Keratinocyte (primary cell): ENCODE measurements around the gene EMC10. TPM values are rescaled to one million over a fixed set of nuclear protein-coding genes. Genes with fewer than 3 reads are reported as not detected.

Experiments
- DNase-seq: peaks from one replicate; pipeline ENCODE4 v3.0.0-alpha.2; 2011; ENCODE audit warnings: low read depth, missing footprints, low spot score
- FAIRE-seq: peaks from 2 replicates; lab custom pipeline; 2011; peaks lifted over from hg19 to GRCh38; lab: Jason Lieb, UNC
- H2AFZ ChIP-seq: 2 replicates; pipeline ENCODE4 v1.6.0; 2012; ENCODE audit warnings: low read length, control low read depth, inconsistent platforms; ENCODE audit not compliant: control insufficient read depth
- H3K27ac ChIP-seq: 2 replicates; pipeline ENCODE4 v1.5.1; 2011; ENCODE audit warnings: low read length; ENCODE audit not compliant: control insufficient read depth, insufficient read depth
- H3K27me3 ChIP-seq: 3 replicates; pipeline ENCODE4 v1.6.0; 2011; ENCODE audit warnings: low read length; ENCODE audit not compliant: control insufficient read depth, insufficient read depth; ENCODE audit errors: extremely low read depth
- H3K36me3 ChIP-seq, 2 experiments: 2 replicates in 1 of 2; 3 replicates in 1 of 2; pipeline ENCODE4 v1.5.1; 2011; ENCODE audit warnings: low read length in 2 of 2, mild to moderate bottlenecking in 1 of 2; ENCODE audit not compliant: control insufficient read depth in 2 of 2, insufficient read depth in 2 of 2; ENCODE audit errors: extremely low read depth in 1 of 2
- H3K4me1 ChIP-seq: 3 replicates; pipeline ENCODE4 v1.5.1; 2011; ENCODE audit warnings: low read length; ENCODE audit not compliant: control insufficient read depth, insufficient read depth; ENCODE audit errors: extremely low read depth
- H3K4me2 ChIP-seq: 3 replicates; pipeline ENCODE4 v1.6.0; 2011; ENCODE audit warnings: low read depth, low read length; ENCODE audit not compliant: control insufficient read depth, insufficient read depth; ENCODE audit errors: extremely low read depth
- H3K4me3 ChIP-seq, 3 experiments: fragments of 200-600 bp in 1 of 3; sonication (generic) in 1 of 3; 2 replicates in 2 of 3; 3 replicates in 1 of 3; pipeline ENCODE4 v1.5.1; 2011 to 2016; ENCODE audit warnings: low read length in 3 of 3, mild to moderate bottlenecking in 3 of 3, control low read depth in 2 of 3, inconsistent platforms in 1 of 3, low read depth in 1 of 3, mixed read lengths in 1 of 3, mixed run types in 1 of 3, moderate library complexity in 1 of 3; ENCODE audit not compliant: control insufficient read depth in 2 of 3, insufficient read depth in 2 of 3; ENCODE audit errors: extremely low read depth in 1 of 3
- H3K79me2 ChIP-seq: 2 replicates; pipeline ENCODE4 v1.6.0; 2012; ENCODE audit warnings: low read length; ENCODE audit not compliant: control insufficient read depth, insufficient read depth
- H3K9ac ChIP-seq: 3 replicates; pipeline ENCODE4 v1.6.0; 2011; ENCODE audit warnings: low read length; ENCODE audit not compliant: control insufficient read depth, insufficient read depth; ENCODE audit errors: extremely low read depth
- H3K9me1 ChIP-seq: 3 replicates; pipeline ENCODE4 v1.6.0; 2011; ENCODE audit warnings: low read length; ENCODE audit not compliant: control insufficient read depth, insufficient read depth; ENCODE audit errors: extremely low read depth
- H3K9me3 ChIP-seq: 2 replicates; pipeline ENCODE4 v1.5.1; 2012; ENCODE audit warnings: low read depth, low read length; ENCODE audit not compliant: control insufficient read depth
- H4K20me1 ChIP-seq: 3 replicates; pipeline ENCODE4 v1.6.0; 2011; ENCODE audit warnings: low read length; ENCODE audit not compliant: control insufficient read depth, insufficient read depth; ENCODE audit errors: extremely low read depth
- CTCF ChIP-seq, 3 experiments: IDR thresholded peaks in 1 of 3; conservative IDR thresholded peaks in 1 of 3; optimal IDR thresholded peaks in 1 of 3; 2 replicates in 2 of 3; 3 replicates in 1 of 3; pipeline versions ENCODE3 to v1.5.1; 2011; ENCODE audit warnings: low read length in 3 of 3, mild to moderate bottlenecking in 3 of 3, moderate library complexity in 2 of 3, control low read depth in 1 of 3, inconsistent platforms in 1 of 3; ENCODE audit not compliant: insufficient read depth in 2 of 3; ENCODE audit errors: extremely low read depth in 1 of 3
- EZH2 ChIP-seq: IDR thresholded peaks from one replicate; pipeline ENCODE4 v1.6.1; 2012; ENCODE audit warnings: inconsistent platforms, mild to moderate bottlenecking, low read length, moderate library complexity
- dilution Hi-C: fragments of 300-500 bp; cut with MboI; formaldehyde crosslinking; loops from one replicate; pipeline ENCODE4 v1.7.0; 2020; ENCODE audit warnings: low sequenced_read_pairs; ENCODE audit not compliant: extremely low pct_ligation_motif_present
- polyA plus RNA-seq, 5 experiments: library from polyadenylated mRNA; depleted of rRNA in 3 of 5; stranded (reverse) in 3 of 5; stranded (forward) in 1 of 5; unstranded in 1 of 5; fragments of >200 nt; gene quantifications; 1 replicate in 1 of 5; 2 replicates in 3 of 5; 3 replicates in 1 of 5; pipeline versions ENCODE4 v1.2.1 to v1.2.3, GENCODE V29; 2011 to 2012; ENCODE audit warnings: missing spikeins in 2 of 5, low read depth in 1 of 5, low replicate concordance in 1 of 5

The EMC10 gene
- polyA plus RNA-seq, 1 donor (not counting 4 experiments of a cell fraction or from before 2014, with no cell fraction given) = 26.7 TPM

- Histone ChIP-seq H3K4me2 (no peak overlapping the region), H3K9ac (no peak overlapping the region), H3K36me3 (peaks cover 0 to 1% of the 10 kb centered on the region in 2 experiments), H3K27ac (no peak overlapping the region), H3K79me2 (peaks cover 5% of the 10 kb centered on the region), H3K27me3 (no peaks in the 10 kb centered on the region), H4K20me1 (no peaks in the 10 kb centered on the region), H3K9me3 (no peaks in the 10 kb centered on the region), H3K9me1 (no peaks in the 10 kb centered on the region), H3K4me3 (no peak overlapping the region), H2AFZ (no peak overlapping the region), H3K4me1 (peaks cover 4% of the 10 kb centered on the region)
- FAIRE-seq (no peak), DNase-seq (no peak)
- TF ChIP-seq EZH2 = no peak
- no peak for TF ChIP-seq CTCF (optimal IDR thresholded peaks at IDR 0.05 in 1 of 3, IDR thresholded peaks at IDR 0.05 in 1 of 3, conservative IDR thresholded peaks at IDR 0.05 in 1 of 3; ENCODE audit: extremely low read depth in 1 of 3, insufficient read depth in 2 of 3, low read length in 3 of 3)
- dilution Hi-C loops = no loop called here
Observed at GRCh38 chr19:50506700-50507099, 30.4 kb downstream of the EMC10 start.

GRCh38 chr19:50507376-50507775 is 31.1 kb downstream of the EMC10 start:
- DNase-seq (no peak), FAIRE-seq (no peak)
- no peak overlapping the region for H3K4me2 ChIP-seq
- H3K9ac ChIP-seq = no peak overlapping the region
- H2AFZ ChIP-seq = no peak overlapping the region
- dilution Hi-C loops = no loop called here
- no peaks in the 10 kb centered on the region for H4K20me1 ChIP-seq
- no peaks in the 10 kb centered on the region for H3K27me3 ChIP-seq
- H3K27ac ChIP-seq = no peak overlapping the region
- H3K36me3 ChIP-seq = peaks cover 0 to 1% of the 10 kb centered on the region in 2 experiments
- peaks cover 5% of the 10 kb centered on the region for H3K79me2 ChIP-seq
- H3K9me3 ChIP-seq = no peaks in the 10 kb centered on the region
- peaks cover 4% of the 10 kb centered on the region for H3K4me1 ChIP-seq
- H3K4me3 ChIP-seq = no peak overlapping the region
- H3K9me1 ChIP-seq = no peaks in the 10 kb centered on the region
- TF ChIP-seq EZH2 (no peak), CTCF (optimal IDR thresholded peaks at IDR 0.05 in 1 of 3, IDR thresholded peaks at IDR 0.05 in 1 of 3, conservative IDR thresholded peaks at IDR 0.05 in 1 of 3; ENCODE audit: extremely low read depth in 1 of 3, insufficient read depth in 2 of 3, low read length in 3 of 3) (no peak)
